ENCODE measurements around the gene UMAD1.
"Not testable (repeated sequence)": the region's sequence is repeated elsewhere in the genome, so short reads cannot be mapped to it uniquely, and the experiment has no call there.

UMAD1 gene

GRCh38 chr7:7652798-7653540 is 12.4 kb downstream of the UMAD1 start:
- DNase-seq (ENCODE audit: low read depth), result no peak

DNA sequence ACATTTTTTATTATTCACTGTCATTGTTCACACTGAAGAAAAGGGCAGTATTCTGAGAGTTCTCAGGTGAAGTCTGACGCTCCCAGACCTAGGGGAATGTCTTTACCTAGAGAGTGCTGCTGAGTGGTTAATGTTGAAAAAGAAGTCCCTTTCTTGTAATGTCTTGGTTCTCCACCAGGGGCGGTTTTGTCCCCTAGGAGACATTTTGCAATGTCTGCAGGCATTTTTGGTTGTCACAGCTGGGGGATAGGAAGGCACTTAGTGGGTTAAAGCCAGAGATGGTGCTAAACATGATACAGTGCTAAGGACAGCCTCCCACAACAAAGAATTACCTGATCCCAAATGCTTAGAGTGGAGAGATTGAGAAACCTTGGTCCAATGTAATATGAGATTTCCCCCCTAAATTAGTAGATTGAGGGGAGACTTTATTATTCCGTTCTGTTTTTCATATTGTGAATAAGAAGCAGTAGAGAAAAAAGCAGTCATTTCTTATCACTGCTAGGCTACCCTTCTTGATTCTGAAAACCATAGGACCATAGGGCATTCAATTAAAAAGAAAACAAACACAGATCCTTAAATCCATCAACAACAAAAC is 13.1 kb downstream of the UMAD1 start:
- DNase-seq (ENCODE audit: low read depth), result no peak

DNA sequence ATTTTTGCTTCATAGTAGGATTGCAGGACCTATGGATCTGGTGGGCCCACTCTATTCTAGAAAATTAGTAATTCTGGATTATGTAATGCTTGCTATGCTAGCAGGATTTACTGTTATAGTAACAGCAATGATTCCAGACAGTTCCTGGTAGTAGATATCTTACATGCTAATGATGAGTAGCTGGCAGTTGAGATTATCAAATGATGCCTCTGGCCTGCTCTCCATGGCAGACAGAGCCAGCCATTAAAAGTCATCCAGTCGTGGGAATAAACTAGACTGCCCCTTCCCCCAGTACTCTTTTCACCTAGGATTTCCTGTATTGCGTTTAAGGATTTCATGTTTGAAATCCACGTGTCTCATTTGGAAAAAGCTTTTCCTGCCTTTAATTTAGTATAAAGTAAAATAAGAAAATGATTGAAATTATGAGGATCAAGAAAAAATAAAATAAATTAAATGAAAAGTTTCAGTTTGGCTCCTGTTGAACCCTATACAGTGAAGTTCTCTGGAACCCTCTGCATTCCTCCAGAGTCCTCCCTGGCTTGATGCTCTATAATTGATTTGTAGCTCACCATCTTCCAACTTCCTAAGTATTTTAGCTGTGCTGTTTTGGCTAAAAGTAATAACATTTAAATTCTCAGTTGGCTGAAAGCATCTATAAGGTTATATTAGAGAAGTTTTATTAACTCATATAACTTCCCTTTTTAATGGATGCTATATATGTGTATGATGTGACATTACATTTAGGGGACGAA is 14.6 kb downstream of the UMAD1 start:
- no peak for DNase-seq (ENCODE audit: low read depth)

DNA sequence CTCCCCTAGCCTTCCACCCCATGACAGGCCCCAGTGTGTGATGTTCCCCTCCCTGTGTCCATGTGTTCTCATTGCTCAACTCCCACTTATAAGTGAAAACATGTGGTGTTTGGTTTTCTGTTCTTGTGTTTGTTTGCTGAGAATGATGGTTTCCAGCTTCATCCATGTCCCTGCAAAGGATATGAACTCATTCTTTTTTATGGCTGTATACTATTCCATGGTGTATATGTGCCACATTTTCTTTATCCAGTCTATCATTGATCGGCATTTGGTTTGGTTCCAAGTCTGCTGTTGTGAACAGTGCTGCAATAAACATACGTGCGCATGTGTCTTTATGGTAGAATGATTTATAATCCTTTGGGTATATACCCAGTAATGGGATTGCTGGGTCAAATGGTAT is 15.9 kb downstream of the UMAD1 start:
- not testable (repeated sequence) for DNase-seq (ENCODE audit: low read depth)

- no peak for DNase-seq (ENCODE audit: low read depth)
Observed at GRCh38 chr7:7662527-7662926, 22.0 kb downstream of the UMAD1 start.

DNA sequence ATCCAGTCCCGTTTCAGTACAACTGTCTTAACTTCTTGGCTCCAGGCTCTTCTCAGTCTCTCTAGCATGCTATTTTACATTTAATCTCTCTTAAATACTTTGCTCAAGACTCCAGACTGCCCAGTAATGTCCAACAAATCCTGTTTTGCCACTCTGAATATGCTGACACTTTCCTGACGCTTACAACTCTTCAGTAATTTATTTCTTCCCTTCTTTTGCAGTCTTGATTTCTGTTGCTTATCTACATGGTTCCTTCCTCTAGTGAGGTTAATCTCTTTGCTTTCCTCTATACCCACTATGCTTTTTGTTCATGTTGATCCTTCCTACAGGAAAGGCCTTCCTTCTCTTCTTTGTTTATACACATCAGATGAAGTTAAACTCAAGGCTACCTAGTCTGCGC is 23.7 kb downstream of the UMAD1 start:
- DNase-seq (ENCODE audit: low read depth), result no peak

DNA sequence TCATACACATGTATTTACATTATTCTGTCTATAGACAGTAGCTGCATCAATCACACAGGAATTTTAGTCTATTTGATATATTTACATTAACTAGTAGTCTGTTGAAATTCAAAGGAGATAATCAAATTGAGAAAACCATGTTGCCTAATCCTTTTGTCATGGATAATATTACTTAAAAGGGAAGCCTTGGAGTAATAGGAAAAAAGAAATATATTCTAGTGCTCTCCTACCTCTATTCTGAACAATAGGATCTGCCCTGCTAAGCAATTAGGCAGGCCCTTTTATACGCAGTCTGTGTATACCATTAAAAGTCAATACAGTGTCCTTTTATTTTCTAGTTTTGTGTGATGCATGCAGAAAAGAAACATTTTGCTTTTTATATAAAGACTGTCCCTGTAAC is 24.5 kb downstream of the UMAD1 start:
- no peak for DNase-seq (ENCODE audit: low read depth)

DNA sequence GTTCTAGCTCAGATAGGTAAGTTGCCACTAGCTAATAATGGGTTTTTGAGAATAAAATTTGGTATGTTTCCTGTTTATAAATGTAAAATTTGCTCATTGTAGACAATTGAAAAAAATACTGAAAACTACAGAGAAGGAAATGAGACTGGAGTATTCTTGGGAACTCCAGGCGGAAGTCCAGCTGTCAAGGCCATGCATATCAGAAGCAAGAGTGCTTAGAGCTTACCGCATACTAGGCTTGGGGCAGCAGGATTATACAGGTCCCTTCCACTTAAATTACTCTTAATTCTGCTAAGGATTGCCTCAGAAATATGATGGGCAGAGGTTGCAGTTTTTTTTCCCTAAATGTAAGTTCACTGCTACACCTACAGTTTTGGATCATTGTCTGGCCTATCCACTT is 26.6 kb downstream of the UMAD1 start:
- no peak for DNase-seq (ENCODE audit: low read depth)

- no peak for DNase-seq (ENCODE audit: low read depth)
Observed at GRCh38 chr7:7668706-7669105, 28.2 kb downstream of the UMAD1 start.

GRCh38 chr7:7670490-7670889 is 29.9 kb downstream of the UMAD1 start:
- no peak for DNase-seq (ENCODE audit: low read depth)

DNA sequence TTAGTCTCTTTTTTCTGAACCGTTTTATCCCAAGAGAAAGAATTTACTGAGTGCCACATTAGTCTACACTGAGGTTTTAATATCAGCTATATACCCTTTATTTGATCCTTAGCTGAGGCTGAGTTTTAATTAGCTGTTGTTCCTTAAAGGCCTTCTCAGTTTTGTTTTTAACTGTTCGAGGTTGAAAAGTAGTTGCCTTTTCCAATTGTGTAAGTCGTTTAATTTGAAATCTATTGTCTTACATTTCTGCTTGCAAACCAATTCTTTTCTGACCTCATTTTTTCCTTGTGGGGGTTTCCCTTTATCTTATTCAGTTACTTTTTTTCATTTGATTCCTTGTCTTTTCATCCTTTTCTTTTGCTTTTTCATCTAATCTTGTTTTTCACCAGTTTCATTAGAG is 30.8 kb downstream of the UMAD1 start:
- DNase-seq (ENCODE audit: low read depth), result no peak

DNA sequence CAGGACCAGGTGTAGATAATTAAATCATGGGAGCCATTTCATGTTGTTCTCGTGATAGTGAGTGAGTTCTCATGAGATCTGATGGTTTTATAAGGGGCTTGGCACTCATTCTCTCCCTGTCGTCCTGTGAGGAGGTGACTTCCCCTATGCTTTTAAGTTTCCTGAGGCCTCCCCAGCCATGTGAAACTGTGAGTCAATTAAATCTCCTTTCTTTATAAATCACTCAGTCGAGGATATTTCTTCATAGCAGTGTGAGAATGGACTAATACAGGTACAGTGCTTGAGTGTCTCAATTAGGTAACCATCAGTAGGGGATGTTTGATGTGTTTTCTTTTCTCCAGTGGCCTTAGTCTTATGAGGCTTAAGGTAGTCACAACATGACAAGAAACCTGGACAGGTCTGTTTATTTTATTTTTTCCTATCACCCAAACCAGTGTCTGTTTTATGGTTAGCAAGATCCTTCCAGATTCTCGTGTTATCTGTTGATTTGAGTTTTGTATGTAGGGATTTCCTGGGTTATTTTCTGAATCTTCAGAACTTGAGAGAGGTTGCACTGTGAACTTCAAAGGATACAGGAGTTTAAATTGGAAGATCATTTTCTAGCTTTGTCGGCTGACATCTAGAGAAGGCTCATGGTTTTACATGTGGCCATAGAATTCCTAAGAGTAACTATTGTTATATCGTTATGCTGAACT is 32.1 kb downstream of the UMAD1 start:
- no peak for DNase-seq (ENCODE audit: low read depth)

- no peak for DNase-seq (ENCODE audit: low read depth)
Observed at GRCh38 chr7:7673240-7673550, 32.6 kb downstream of the UMAD1 start.

DNA sequence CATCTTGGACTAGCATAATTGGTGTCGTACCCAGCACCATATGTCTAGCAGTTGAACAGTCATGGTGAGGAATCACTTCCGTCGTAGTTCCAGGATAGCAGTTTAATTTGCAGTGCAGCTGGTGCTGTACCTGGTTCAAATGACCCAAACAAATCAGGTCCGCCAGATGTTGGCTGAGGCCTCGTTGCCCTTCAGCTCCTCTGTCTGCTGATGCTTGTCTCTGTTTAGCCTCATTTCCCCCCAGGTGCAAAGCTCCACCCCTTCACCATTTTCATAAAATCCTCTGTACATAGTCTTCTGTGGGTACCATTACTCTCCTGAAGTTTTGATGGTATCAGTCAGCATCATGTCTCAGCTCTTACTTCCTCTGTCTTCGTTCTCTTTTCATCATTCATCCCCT is 35.1 kb downstream of the UMAD1 start:
- DNase-seq (ENCODE audit: low read depth), result no peak

DNA sequence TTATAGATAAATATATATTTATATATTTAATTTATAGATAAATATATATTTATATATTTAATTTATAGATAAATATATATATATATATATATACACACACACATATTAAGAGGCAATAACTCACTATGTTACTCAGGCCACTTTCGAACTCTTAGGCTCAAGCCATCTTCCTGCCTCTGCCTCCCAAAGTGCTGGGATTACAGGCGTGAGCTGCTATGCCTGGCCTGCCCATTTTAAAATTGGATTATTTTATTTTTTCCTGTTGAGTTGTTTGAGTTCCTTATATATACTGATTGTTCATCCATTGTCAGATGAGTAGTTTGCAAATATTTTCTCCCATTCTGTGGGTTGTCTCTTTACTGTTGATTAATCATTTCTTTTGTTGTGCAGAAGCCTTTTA is 39.1 kb downstream of the UMAD1 start:
- not testable (repeated sequence) for DNase-seq (ENCODE audit: low read depth)

DNA sequence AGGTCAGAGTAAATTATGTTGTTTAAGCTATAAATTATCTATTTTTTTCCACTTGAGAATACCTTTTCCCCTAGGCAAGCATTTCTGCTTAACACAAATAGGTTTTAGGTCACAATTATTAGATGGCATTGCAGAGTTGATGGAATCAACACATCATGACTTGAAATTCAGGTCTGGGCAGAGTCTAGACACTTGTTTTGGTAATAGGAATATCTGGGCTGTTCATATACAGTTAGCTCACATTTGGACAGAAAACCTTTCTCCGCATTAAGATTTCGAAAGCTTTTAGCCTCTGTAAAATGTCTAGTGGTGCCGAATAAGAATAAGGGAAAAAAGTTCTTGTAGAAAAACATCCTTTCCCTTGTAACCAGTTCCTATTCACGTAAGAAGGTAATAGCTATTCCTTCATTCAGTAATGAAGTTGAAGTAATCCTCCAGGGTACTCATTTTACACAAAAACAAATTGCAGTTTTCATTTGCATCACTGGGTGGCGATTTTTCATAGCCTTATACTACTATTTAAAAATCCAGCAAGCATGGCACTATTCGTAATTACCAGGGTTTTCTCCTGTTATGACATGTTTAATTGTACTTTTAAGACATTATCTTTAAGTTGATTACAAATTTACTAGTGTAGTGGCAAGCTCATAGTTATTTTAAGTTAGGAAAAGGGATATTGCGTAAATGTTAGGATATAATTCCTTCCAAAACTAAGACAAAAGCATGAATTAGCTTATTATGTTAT is 40.8 kb downstream of the UMAD1 start:
- peak; percentile 42 for DNase-seq (ENCODE audit: low read depth)

- DNase-seq (ENCODE audit: low read depth), result no peak
Observed at GRCh38 chr7:7681936-7682329, 41.4 kb downstream of the UMAD1 start.

DNA sequence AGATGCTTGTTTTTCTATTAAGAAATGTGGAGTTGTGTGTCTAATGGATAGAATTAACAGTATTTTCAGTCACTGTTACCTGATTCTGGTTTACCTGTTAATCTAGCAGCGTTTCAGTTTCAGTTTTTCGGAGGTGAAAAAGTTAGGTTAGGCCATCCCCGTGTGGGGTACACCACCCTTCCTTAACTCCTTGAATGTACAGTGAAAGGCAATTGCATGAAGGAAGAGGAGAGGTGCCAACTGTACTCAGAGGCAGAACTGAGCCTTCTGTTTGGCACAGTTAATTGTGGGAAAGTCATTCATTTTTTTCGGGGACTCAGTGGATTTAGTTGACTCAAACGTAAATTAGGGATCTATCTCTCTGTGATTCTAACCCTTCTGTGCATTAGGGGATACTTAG is 42.3 kb downstream of the UMAD1 start:
- no peak for DNase-seq (ENCODE audit: low read depth)

GRCh38 chr7:7686811-7687508 is 46.4 kb downstream of the UMAD1 start:
- no peak for DNase-seq (ENCODE audit: low read depth)

- no peak for DNase-seq (ENCODE audit: low read depth)
Observed at GRCh38 chr7:7687800-7688199, 47.2 kb downstream of the UMAD1 start.

DNA sequence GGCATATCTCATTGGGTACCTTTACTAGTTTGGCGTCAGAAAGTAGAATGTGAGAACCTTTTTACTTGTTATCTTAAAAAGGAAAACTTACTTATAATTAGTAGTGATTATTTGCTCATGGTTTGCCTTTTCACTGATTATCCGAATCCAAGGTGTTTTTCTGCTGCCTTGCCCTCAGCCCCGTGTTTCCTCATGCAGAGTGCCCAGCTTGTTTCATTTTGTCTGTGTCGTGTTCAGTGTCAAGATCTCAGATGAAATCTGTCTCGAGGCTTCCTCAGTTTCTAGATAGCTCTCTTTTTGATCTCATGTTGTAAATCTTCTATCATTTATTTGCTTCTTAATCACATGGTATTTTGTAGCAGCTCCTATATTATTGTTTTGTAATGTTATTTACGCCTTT is 47.8 kb downstream of the UMAD1 start:
- no peak for DNase-seq (ENCODE audit: low read depth)

DNA sequence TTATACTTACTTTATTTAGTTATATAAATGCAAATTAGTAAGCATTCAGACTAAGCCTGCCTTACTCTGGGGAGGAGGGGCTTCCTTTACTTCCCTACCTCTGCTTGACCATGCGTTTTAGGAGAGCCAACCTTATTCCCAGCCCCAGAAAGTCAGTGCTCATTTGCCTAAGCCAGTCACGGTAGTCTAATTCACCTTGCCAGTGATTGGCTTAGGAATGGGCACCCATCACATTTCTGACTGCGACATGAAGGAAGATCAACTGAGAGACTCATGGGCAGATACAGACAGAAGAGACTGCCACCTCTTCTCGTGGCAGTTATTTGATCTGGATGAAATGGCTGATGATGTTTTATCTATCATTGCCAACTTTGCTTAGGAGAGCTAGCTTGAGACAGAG is 48.4 kb downstream of the UMAD1 start:
- DNase-seq (ENCODE audit: low read depth), result no peak

All from activated T-cell treated with anti-CD3 and anti-CD28 coated beads for 24 hours (primary cell).